ENCODE measurements around the gene KRT82. TPM values are rescaled to one million over a fixed set of nuclear protein-coding genes. Genes with fewer than 3 reads are reported as not detected.

The KRT82 gene
- total and polyA plus RNA-seq, 2 of the 8 experiments (the other 6 are each of a cell fraction or from before 2014, with no cell fraction given) = not detected

GRCh38 chr12:52350786-52351185, 55.3 kb downstream of the KRT82 start:
- no peak overlapping the region for H3K4me3 ChIP-seq (ENCODE audit: extremely low read depth in 1 of 4, insufficient read depth in 2 of 4, low read depth in 3 of 4, low read length in 4 of 4)
- H2BK5ac ChIP-seq (ENCODE audit: low read depth, low read length) = no peak overlapping the region
- no peak overlapping the region for H4K91ac ChIP-seq (replicated peaks; ENCODE audit: insufficient read length, low read length)
- H3K27me3 ChIP-seq (replicated peaks in 1 of 4; ENCODE audit: control insufficient read depth in 3 of 4, extremely low read depth in 1 of 4, insufficient read depth in 3 of 4, low read length in 3 of 4) = no peaks in the 10 kb centered on the region
- H4K5ac ChIP-seq (ENCODE audit: insufficient read length, low read depth, low read length) = no peak overlapping the region
- H3K27ac ChIP-seq (ENCODE audit: low read depth, low read length) = no peak overlapping the region
- no peak overlapping the region for H2AK5ac ChIP-seq (ENCODE audit: low read depth, low read length)
- H3K18ac ChIP-seq (ENCODE audit: extremely low read depth, low read length) = no peak overlapping the region
- no peaks in the 10 kb centered on the region for H3K4me1 ChIP-seq (replicated peaks in 1 of 4; ENCODE audit: control insufficient read depth in 3 of 4, insufficient read depth in 4 of 4, low read length in 3 of 4)
- no peak overlapping the region for H3K23ac ChIP-seq (ENCODE audit: insufficient read length)
- H4K20me1 ChIP-seq (replicated peaks in 1 of 2; ENCODE audit: control insufficient read depth in 1 of 2, insufficient read depth in 2 of 2, low read length in 2 of 2) = no peaks in the 10 kb centered on the region
- no peak overlapping the region for H2BK12ac ChIP-seq (ENCODE audit: low read depth, low read length)
- H3K36me3 ChIP-seq (ENCODE audit: control insufficient read depth in 2 of 4, insufficient read depth in 4 of 4, low read length in 3 of 4) = no peaks in the 10 kb centered on the region
- no peak overlapping the region for H3K56ac ChIP-seq (replicated peaks; ENCODE audit: insufficient read length, low read depth, low read length)
- ChIA-PET POLR2A (ENCODE audit: partially characterized antibody) (no interaction called here), CTCF (ENCODE audit: partially characterized antibody) (interaction anchor here (0.8 to 10.7 kb wide), 12 partner anchors 11 to 204 kb away, joined by 3 to 88 read pairs (median 4); partner anchors contain the start of gene KRT85)
- no peak overlapping the region for H3K14ac ChIP-seq (ENCODE audit: insufficient read length)
- DNase-seq (ENCODE audit: low read depth in 1 of 2, low spot score in 2 of 2) (no peak), FAIRE-seq (no peak)
- H4K8ac ChIP-seq (ENCODE audit: extremely low read depth, insufficient read depth, low read length) = no peak overlapping the region
- H3K9me3 ChIP-seq (ENCODE audit: insufficient read depth in 2 of 2, low read depth in 1 of 2, low read length in 1 of 2) = no peaks in the 10 kb centered on the region
- H2AFZ ChIP-seq (ENCODE audit: low read length) = no peak overlapping the region
- no peak overlapping the region for H2BK120ac ChIP-seq (replicated peaks; ENCODE audit: low read depth, low read length)
- H3K23me2 ChIP-seq (ENCODE audit: low read depth, low read length) = no peaks in the 10 kb centered on the region
- 90% methylated on average over 5 of the region's 5 CpGs; no CpG with 5 or more reads in 1 of the 2 experiments for WGBS, 2 experiments (ENCODE audit: extremely low coverage in 1 of 2, insufficient coverage in 1 of 2, insufficient read length in 1 of 2, insufficient replicate concordance in 2 of 2, low coverage in 1 of 2, low lambda C conversion rate in 2 of 2, missing lambda C conversion rate in 1 of 2)
- no peak overlapping the region for H2BK20ac ChIP-seq (ENCODE audit: low read length)
- no peak overlapping the region for H2BK15ac ChIP-seq (ENCODE audit: low read length)
- no peaks in the 10 kb centered on the region for H3K79me1 ChIP-seq (ENCODE audit: low read depth, low read length)
- H3K79me2 ChIP-seq (ENCODE audit: control insufficient read depth in 1 of 2, insufficient read depth in 2 of 2, low read length in 2 of 2) = no peaks in the 10 kb centered on the region
- no peak overlapping the region for H3K4me2 ChIP-seq (ENCODE audit: insufficient read depth in 1 of 2, low read depth in 2 of 2, low read length in 2 of 2)
- H3K4ac ChIP-seq (replicated peaks; ENCODE audit: insufficient read length, low read depth, low read length) = no peak overlapping the region
- no peak overlapping the region for H3K9ac ChIP-seq (replicated peaks in 1 of 4; ENCODE audit: extremely low read depth in 1 of 4, low read depth in 3 of 4, low read length in 3 of 4)
- TF ChIP-seq, protein P1, sequence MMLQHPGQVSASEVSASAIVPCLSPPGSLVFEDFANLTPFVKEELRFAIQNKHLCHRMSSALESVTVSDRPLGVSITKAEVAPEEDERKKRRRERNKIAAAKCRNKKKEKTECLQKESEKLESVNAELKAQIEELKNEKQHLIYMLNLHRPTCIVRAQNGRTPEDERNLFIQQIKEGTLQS (IDR thresholded peaks at IDR 0.05; ENCODE audit: insufficient read depth, low read depth, low read length) = no peak
- TF ChIP-seq USF2 (IDR thresholded peaks at IDR 0.05; ENCODE audit: low read length) (no peak), HDAC2 (IDR thresholded peaks at IDR 0.05; ENCODE audit: borderline replicate concordance in 1 of 2, low read depth in 2 of 2, low read length in 2 of 2) (no peak), SRF (IDR thresholded peaks at IDR 0.05; ENCODE audit: low read depth, low read length) (no peak), TCF12 (IDR thresholded peaks at IDR 0.05; ENCODE audit: low read depth, low read length) (no peak), TAF1 (IDR thresholded peaks at IDR 0.05; ENCODE audit: low read depth, low read length) (no peak), ASH2L (IDR thresholded peaks at IDR 0.05; ENCODE audit: low read length) (no peak), POLR2AphosphoS5 (IDR thresholded peaks at IDR 0.05; ENCODE audit: low read depth, low read length) (no peak), SP2 (IDR thresholded peaks at IDR 0.05; ENCODE audit: low read length) (no peak), POU5F1 (IDR thresholded peaks at IDR 0.05; ENCODE audit: low read depth, low read length) (no peak), SIN3A (conservative IDR thresholded peaks at IDR 0.05 in 1 of 2, IDR thresholded peaks at IDR 0.05 in 1 of 2; ENCODE audit: low read depth in 1 of 2, low read length in 2 of 2) (no peak), NANOG (IDR thresholded peaks at IDR 0.05; ENCODE audit: insufficient read depth, low read depth, low read length, poor library complexity, severe bottlenecking) (no peak), RBBP5 (IDR thresholded peaks at IDR 0.05; ENCODE audit: borderline replicate concordance, low read depth, low read length) (no peak)
